ENCODE data around the gene TTC5. TPM values are rescaled to one million over a fixed set of nuclear protein-coding genes. Genes with fewer than 3 reads are reported as not detected.
"Not testable (repeated sequence)": the region's sequence is repeated elsewhere in the genome, so short reads cannot be mapped to it uniquely, and the experiment has no call there.

The TTC5 gene
- polyA plus RNA-seq, 4 donors = 26.3 to 32.4 (median 28.9) TPM

DNA sequence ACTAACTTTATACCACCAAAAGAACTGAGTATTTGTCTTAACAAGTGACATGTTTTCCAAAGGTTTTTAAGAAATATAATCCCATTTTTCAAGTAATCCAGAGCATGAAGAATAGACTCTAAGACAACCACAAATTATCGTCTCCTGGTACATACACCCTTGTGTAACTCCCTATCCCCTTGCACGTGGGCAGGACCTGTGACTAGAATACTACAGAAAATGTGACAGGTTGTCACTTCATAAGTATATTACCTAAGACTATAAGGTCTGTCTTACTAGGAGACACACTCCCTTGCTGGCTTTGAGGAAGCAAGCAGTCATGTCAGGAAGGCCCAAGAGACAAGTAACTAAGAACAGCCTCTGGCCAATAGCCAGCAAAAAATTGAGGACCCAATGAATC lies 8.3 kb upstream of the TTC5 start:
- no peak for DNase-seq (ENCODE audit: low read depth in 4 of 4, low spot score in 2 of 4)

- no peak for DNase-seq (ENCODE audit: low read depth in 4 of 4, low spot score in 2 of 4)
Measured at GRCh38 chr14:20306079-20306423, 300 bp upstream of the TTC5 start.

DNA sequence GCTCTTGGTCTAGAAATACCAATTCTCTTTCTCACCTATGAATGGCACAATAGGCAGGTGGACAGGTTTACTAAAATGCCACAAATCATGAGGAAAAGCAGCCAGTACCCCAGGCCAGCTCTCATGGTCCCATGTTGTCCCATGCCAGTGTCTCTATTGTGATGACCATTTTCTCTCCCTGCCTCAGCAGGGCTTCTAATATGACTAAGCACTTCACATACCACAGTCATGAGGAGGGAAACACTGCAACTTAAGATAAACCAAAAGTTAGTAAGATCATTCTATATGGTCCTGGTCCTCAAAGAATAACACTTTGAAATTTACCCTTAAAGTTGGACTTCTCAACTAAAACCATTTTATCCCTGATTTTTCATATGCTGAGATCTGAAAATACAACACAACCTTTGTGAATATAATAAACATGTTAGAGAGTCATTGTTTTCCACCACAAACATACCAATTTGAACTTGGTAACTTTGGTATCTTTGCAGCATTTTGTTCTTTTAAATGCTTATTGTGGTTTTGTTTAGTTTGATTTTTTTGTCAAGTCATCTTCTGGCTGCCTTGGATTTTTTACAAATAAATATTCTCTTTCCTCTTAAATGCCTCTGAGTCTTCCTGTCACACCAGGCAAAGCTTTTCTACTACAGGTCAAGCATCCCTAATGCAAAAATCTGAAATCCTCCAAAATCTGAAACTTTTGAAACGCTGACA lies 3.6 kb downstream of the TTC5 start:
- DNase-seq (ENCODE audit: low read depth in 4 of 4, low spot score in 2 of 4) = no peak

GRCh38 chr14:20295067-20295466 lies 10.7 kb downstream of the TTC5 start:
- no peak for DNase-seq (ENCODE audit: low read depth in 4 of 4, low spot score in 2 of 4)

GRCh38 chr14:20294636-20295035 lies 11.1 kb downstream of the TTC5 start:
- DNase-seq (ENCODE audit: low read depth in 4 of 4, low spot score in 2 of 4) = no peak

GRCh38 chr14:20281998-20282397 lies 23.8 kb downstream of the TTC5 start:
- not testable (repeated sequence) for DNase-seq (ENCODE audit: low read depth in 4 of 4, low spot score in 2 of 4)

DNA sequence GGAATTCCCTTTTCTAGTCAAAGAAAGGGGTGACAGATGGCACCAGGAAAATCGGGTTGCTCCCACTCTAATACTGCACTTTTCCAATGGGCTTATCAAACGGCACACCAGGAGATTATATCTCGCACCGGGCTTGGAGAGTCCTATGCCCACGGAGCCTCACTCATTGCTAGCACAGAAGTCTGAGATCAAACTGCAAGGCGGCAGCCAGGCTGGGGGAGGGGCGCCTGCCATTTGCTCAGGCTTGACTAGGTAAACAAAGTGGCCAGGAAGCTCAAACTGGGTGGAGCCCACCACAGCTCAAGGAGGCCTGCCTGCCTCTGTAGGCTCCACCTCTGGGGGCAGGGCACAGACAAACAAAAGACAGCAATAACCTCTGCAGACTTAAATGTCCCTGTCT lies 25.5 kb downstream of the TTC5 start:
- DNase-seq (ENCODE audit: low read depth in 4 of 4, low spot score in 2 of 4) = not testable (repeated sequence)

DNA sequence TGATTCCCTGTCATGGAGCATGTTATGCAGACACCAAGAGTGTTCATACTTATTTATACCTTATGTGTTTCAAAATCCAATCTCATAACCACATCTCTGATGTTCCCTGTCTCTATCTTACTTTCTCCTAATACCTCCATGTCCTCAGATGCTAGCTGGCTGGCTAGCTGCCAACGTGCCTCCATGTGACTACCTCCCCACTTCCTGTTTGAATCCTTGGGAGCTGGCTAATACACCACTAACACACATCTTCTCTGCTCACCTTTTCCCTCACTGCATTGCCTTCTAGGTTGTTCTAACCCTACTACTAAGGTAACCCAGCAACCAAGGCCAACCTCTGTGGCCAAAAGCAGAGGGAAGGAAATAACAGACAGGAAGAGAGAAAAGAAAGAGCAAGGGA lies 27.3 kb downstream of the TTC5 start:
- no peak for DNase-seq (ENCODE audit: low read depth in 4 of 4, low spot score in 2 of 4)

- DNase-seq (ENCODE audit: low read depth in 4 of 4, low spot score in 2 of 4) = no peak
Measured at GRCh38 chr14:20277409-20277808, 28.3 kb downstream of the TTC5 start.

DNA sequence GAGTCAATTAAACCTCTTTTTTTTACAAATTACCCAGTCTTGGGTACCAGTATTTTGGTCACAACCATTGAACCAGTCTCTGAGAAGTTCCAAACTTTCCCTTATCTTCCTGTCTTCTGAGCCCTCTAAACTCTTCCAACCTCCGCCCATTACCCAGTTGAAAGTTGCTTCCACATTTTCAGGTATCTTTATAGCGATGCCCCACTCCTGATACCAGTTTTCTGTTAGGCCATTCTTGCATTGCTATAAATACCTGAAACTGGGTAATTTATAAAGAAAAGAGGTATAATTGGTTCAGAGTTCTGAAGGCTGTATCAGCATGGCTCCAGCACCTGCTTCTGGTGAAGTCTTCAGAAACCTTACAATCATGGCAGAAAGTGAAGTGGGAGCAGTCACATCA lies 31.7 kb downstream of the TTC5 start:
- no peak for DNase-seq (ENCODE audit: low read depth in 4 of 4, low spot score in 2 of 4)

DNA sequence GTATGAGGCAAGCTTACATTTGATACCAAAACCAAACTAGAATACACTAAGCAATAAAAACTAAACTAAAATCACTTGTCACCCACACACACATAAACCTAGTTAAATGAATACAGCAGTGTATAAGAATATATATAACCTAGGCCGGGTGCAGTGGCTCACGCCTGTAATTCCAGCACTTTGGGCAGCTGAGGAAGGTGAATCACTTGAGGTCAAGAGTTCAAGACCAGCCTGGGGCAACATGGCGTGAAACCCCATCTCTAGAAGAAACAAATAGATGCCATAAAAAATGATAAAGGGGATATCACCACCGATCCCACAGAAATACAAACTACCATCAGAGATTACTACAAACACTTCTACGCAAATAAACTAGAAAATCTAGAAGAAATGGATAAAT lies 41.4 kb downstream of the TTC5 start:
- not testable (repeated sequence) for DNase-seq (ENCODE audit: low read depth in 4 of 4, low spot score in 2 of 4)

- DNase-seq (ENCODE audit: low read depth in 4 of 4, low spot score in 2 of 4) = no peak
Measured at GRCh38 chr14:20262642-20263128, 43.1 kb downstream of the TTC5 start.

GRCh38 chr14:20247646-20248246 lies 58.0 kb downstream of the TTC5 start:
- DNase-seq (ENCODE audit: low read depth in 4 of 4, low spot score in 2 of 4) = no peak

Other genes starting within 250 kb of the TTC5 start
- gene OR4L1, start 245.9 kb downstream of the TTC5 start, polyA plus RNA-seq (ENCODE audit: insufficient read length in 4 of 4) = not detected
- gene OR4K17, start 195.2 kb downstream of the TTC5 start, polyA plus RNA-seq (ENCODE audit: insufficient read length in 4 of 4) = under 1 TPM in 3 of 4 donors, not detected in 1; 0.03 to 0.05 (median 0.05) TPM
- gene OR4N5, start 167.1 kb downstream of the TTC5 start, polyA plus RNA-seq (ENCODE audit: insufficient read length in 4 of 4) = not detected
- gene OR11G2, start 115.1 kb downstream of the TTC5 start, polyA plus RNA-seq (ENCODE audit: insufficient read length in 4 of 4) = under 1 TPM in 1 of 4 donors, not detected in 3; 0.05 TPM
- gene OR11H6, start 82.2 kb downstream of the TTC5 start, polyA plus RNA-seq (ENCODE audit: insufficient read length in 4 of 4) = not detected
- under 1 TPM; 0.32 to 0.69 (median 0.54) TPM for gene OR11H7, start 77.0 kb downstream of the TTC5 start, polyA plus RNA-seq (ENCODE audit: insufficient read length in 4 of 4)
- gene OR11H4, start 66.7 kb downstream of the TTC5 start, polyA plus RNA-seq (ENCODE audit: insufficient read length in 4 of 4) = under 1 TPM in 1 of 4 donors, not detected in 3; 0.14 TPM
- gene CCNB1IP1, start 27.3 kb upstream of the TTC5 start, polyA plus RNA-seq (ENCODE audit: insufficient read length in 4 of 4) = 100 to 1,000 TPM; 108 to 134 (median 109) TPM
- gene PARP2, start 37.7 kb upstream of the TTC5 start, polyA plus RNA-seq (ENCODE audit: insufficient read length in 4 of 4) = 10 to 100 TPM; 41.5 to 71.9 (median 56.7) TPM
- 10 to 100 TPM; 13.8 to 21.6 (median 16.7) TPM for gene TEP1, start 107.5 kb upstream of the TTC5 start, polyA plus RNA-seq (ENCODE audit: insufficient read length in 4 of 4)
- gene KLHL33, start 130.2 kb upstream of the TTC5 start, polyA plus RNA-seq (ENCODE audit: insufficient read length in 4 of 4) = under 1 TPM; 0.40 to 0.46 (median 0.44) TPM
- 10 to 100 TPM; 40.5 to 90.4 (median 63.4) TPM for gene OSGEP, start 148.9 kb upstream of the TTC5 start, polyA plus RNA-seq (ENCODE audit: insufficient read length in 4 of 4)
- 100 to 1,000 TPM; 310 to 338 (median 322) TPM for gene APEX1, start 149.3 kb upstream of the TTC5 start, polyA plus RNA-seq (ENCODE audit: insufficient read length in 4 of 4)
- gene PIP4P1, start 155.5 kb upstream of the TTC5 start, polyA plus RNA-seq (ENCODE audit: insufficient read length in 4 of 4) = 10 to 100 TPM; 32.0 to 42.0 (median 33.1) TPM
- gene PNP, start 163.5 kb upstream of the TTC5 start, polyA plus RNA-seq (ENCODE audit: insufficient read length in 4 of 4) = 10 to 100 TPM; 55.0 to 95.5 (median 62.3) TPM
- gene RNASE10, start 199.6 kb upstream of the TTC5 start, polyA plus RNA-seq (ENCODE audit: insufficient read length in 4 of 4) = under 1 TPM in 2 of 4 donors, not detected in 2; 0.41 to 0.60 TPM

All from left renal cortex interstitium (tissue), 4 donors.